A673 (cell line): Measurements from ENCODE around the gene ST6GALNAC5.

Source experiments
- EZH2 ChIP-seq: fragments of 200-600 bp; sonication (generic); IDR thresholded peaks from 2 replicates; pipeline ENCODE4 v1.6.1; 2017; ENCODE audit warnings: borderline replicate concordance, low read depth, mild to moderate bottlenecking, mixed read lengths, antibody characterized with exemption, low read length; ENCODE audit not compliant: poor library complexity, severe bottlenecking
- TF ChIP-seq, protein P1 (sequence below): fragments of 300-800, 200-600 bp; sonication (generic); conservative IDR thresholded peaks from 2 replicates; pipeline ENCODE4 v1.5.1; 2017; ENCODE audit warnings: low read depth, mild to moderate bottlenecking, antibody characterized with exemption, low read length, moderate library complexity, mixed read lengths

DNA sequence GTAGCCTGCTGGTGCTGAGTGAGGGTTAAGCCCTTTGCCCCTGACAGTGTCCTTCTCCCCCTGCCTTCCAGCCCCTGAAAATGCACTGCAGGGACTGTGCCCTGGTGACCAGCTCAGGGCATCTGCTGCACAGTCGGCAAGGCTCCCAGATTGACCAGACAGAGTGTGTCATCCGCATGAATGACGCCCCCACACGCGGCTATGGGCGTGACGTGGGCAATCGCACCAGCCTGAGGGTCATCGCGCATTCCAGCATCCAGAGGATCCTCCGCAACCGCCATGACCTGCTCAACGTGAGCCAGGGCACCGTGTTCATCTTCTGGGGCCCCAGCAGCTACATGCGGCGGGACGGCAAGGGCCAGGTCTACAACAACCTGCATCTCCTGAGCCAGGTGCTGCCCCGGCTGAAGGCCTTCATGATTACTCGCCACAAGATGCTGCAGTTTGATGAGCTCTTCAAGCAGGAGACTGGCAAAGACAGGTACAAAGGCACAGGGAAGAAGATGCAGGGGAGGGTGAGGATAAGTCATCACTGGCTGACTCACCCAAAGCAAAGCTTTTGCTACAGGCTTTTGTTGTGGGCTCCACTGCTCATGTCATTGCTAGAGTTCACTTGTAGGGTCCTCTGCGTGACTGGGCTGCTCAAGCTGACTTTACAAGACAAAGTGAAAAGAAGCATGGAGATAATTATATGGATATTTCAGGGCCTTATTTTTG lies 177.0 kb downstream of the ST6GALNAC5 start:
- TF ChIP-seq, protein P1, sequence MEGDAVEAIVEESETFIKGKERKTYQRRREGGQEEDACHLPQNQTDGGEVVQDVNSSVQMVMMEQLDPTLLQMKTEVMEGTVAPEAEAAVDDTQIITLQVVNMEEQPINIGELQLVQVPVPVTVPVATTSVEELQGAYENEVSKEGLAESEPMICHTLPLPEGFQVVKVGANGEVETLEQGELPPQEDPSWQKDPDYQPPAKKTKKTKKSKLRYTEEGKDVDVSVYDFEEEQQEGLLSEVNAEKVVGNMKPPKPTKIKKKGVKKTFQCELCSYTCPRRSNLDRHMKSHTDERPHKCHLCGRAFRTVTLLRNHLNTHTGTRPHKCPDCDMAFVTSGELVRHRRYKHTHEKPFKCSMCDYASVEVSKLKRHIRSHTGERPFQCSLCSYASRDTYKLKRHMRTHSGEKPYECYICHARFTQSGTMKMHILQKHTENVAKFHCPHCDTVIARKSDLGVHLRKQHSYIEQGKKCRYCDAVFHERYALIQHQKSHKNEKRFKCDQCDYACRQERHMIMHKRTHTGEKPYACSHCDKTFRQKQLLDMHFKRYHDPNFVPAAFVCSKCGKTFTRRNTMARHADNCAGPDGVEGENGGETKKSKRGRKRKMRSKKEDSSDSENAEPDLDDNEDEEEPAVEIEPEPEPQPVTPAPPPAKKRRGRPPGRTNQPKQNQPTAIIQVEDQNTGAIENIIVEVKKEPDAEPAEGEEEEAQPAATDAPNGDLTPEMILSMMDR: no peak
- no peak for TF ChIP-seq EZH2
